HCT116 (cell line): ENCODE results near the gene BAIAP2. TPM values are rescaled to one million over a fixed set of nuclear protein-coding genes. Genes with fewer than 3 reads are reported as not detected.

Experiments used
- ATAC-seq: fragments of 200-7000 bp; cut with Tn5 transposase; 2 replicates; pipeline ENCODE4 v1.9.1; 2020; ENCODE audit warnings: mild to moderate bottlenecking, moderate library complexity
- Bru-seq: library from RNA; stranded (reverse); fragments of 400-500 nt; gene quantifications from one replicate; lab custom pipeline; 2021; lab: Mats Ljungman, UMichigan
- BruChase-seq, 2 experiments: library from RNA; stranded (reverse); fragments of 400-500 nt; gene quantifications; one replicate each; lab custom pipeline; 2021; lab: Mats Ljungman, UMichigan
- BruUV-seq: library from RNA; stranded (reverse); fragments of 400-500 nt; replicated peaks from 2 replicates; lab custom pipeline; 2021; lab: Mats Ljungman, UMichigan
- CTCF ChIA-PET: fragments of 300-600 bp; sonication (Branson Sonifier 250); formaldehyde crosslinking; loops from one replicate; lab custom pipeline; 2021; ENCODE audit warnings: antibody characterized with exemption; lab: Charles Lee
- POLR2A ChIA-PET: fragments of 300-600, 350-600 bp; sonication (Branson Sonifier 250); formaldehyde crosslinking; loops from one replicate; lab custom pipeline; 2021; ENCODE audit warnings: antibody characterized with exemption; lab: Charles Lee
- RAD21 ChIA-PET, 2 experiments: fragments of 300-600 bp; sonication (Branson Sonifier 250); formaldehyde crosslinking; loops; one replicate each; lab custom pipeline; 2023; ENCODE audit warnings: low total read pairs in 2 of 2; ENCODE audit not compliant: uncharacterized antibody in 2 of 2, unreplicated experiment in 2 of 2, low non-redundant PET in 1 of 2; lab: Charles Lee
- DNase-seq: peaks from one replicate; pipeline ENCODE4 v3.0.0-alpha.2; 2010; ENCODE audit warnings: low read depth, low spot score
- H2AFZ ChIP-seq: fragments of 200-600 bp; shearing (Covaris generic), sonication (generic); 2 replicates; pipeline ENCODE4 v1.6.1; 2017; ENCODE audit warnings: low read depth, mixed run types, mixed read lengths, antibody characterized with exemption, low read length; ENCODE audit not compliant: poor library complexity, severe bottlenecking
- H3K27ac ChIP-seq: 2 replicates; pipeline ENCODE4 v1.5.1; 2012; ENCODE audit warnings: low read depth, low read length
- H3K27me3 ChIP-seq: fragments of 200-600 bp; sonication (generic); 2 replicates; pipeline ENCODE4 v1.6.1; 2016; ENCODE audit warnings: mixed run types, low read length, mixed read lengths; ENCODE audit not compliant: insufficient read depth
- H3K36me3 ChIP-seq, 2 experiments: fragments of 200-500 bp in 1 of 2; fragments of 200-600 bp in 1 of 2; sonication (Bioruptor generic) in 1 of 2; sonication (generic) in 1 of 2; 2 replicates each; pipeline versions ENCODE4 v1.5.1 to v1.6.1; 2014 to 2016; ENCODE audit warnings: low read length in 2 of 2, inconsistent platforms in 1 of 2, mixed read lengths in 1 of 2, mixed run types in 1 of 2; ENCODE audit not compliant: insufficient read depth in 2 of 2, control insufficient read depth in 1 of 2
- H3K4me1 ChIP-seq, 2 experiments: fragments of 200-600 bp in 1 of 2; sonication (generic) in 1 of 2; 2 replicates each; pipeline versions ENCODE4 v1.5.1 to v1.6.1; 2012 to 2017; ENCODE audit warnings: low read length in 2 of 2, inconsistent platforms in 1 of 2, mild to moderate bottlenecking in 1 of 2, mixed read lengths in 1 of 2, mixed run types in 1 of 2, moderate library complexity in 1 of 2; ENCODE audit not compliant: insufficient read depth in 2 of 2, control insufficient read depth in 1 of 2
- H3K4me2 ChIP-seq: fragments of 200-600 bp; sonication (generic); 2 replicates; pipeline ENCODE4 v1.6.1; 2017; ENCODE audit warnings: mixed run types, low read length, mixed read lengths
- H3K4me3 ChIP-seq, 2 experiments: fragments of 200-600 bp in 1 of 2; sonication (generic) in 1 of 2; replicated peaks in 1 of 2; 2 replicates each; pipeline ENCODE4 v1.5.1; 2011 to 2016; ENCODE audit warnings: low read length in 2 of 2, control low read depth in 1 of 2, low read depth in 1 of 2, mild to moderate bottlenecking in 1 of 2, mixed read lengths in 1 of 2, mixed run types in 1 of 2
- H3K79me2 ChIP-seq: fragments of 200-600 bp; sonication (generic); 2 replicates; pipeline ENCODE4 v1.6.1; 2017; ENCODE audit warnings: mild to moderate bottlenecking, mixed run types, low read length, moderate library complexity, mixed read lengths; ENCODE audit not compliant: insufficient read depth
- H3K9ac ChIP-seq: fragments of 200-600 bp; sonication (generic); 2 replicates; pipeline ENCODE4 v1.6.1; 2016; ENCODE audit warnings: low read length, mixed read lengths
- H3K9me2 ChIP-seq: fragments of 200-600 bp; sonication (generic), shearing (Covaris generic); 2 replicates; pipeline ENCODE4 v1.6.1; 2017; ENCODE audit warnings: mixed run types, mild to moderate bottlenecking, moderate library complexity; ENCODE audit not compliant: insufficient read depth
- H3K9me3 ChIP-seq, 2 experiments: fragments of 200-500 bp in 1 of 2; fragments of 200-600 bp in 1 of 2; sonication (Bioruptor generic) in 1 of 2; sonication (generic) in 1 of 2; 2 replicates each; pipeline ENCODE4 v1.6.1; 2014 to 2017; ENCODE audit warnings: low read length in 2 of 2, mixed read lengths in 2 of 2, inconsistent platforms in 1 of 2, low read depth in 1 of 2, mild to moderate bottlenecking in 1 of 2, mixed run types in 1 of 2, moderate library complexity in 1 of 2; ENCODE audit not compliant: control insufficient read depth in 1 of 2, insufficient read depth in 1 of 2
- H4K20me1 ChIP-seq: fragments of 200-600 bp; sonication (generic), shearing (Covaris generic); 2 replicates; pipeline ENCODE4 v1.6.1; 2017; ENCODE audit warnings: mixed run types, mild to moderate bottlenecking, moderate library complexity; ENCODE audit not compliant: insufficient read depth
- EGR1 ChIP-seq: IDR thresholded peaks from 2 replicates; pipeline ENCODE4 v1.6.1; 2012; ENCODE audit warnings: low read depth
- EZH2 ChIP-seq: fragments of 200-600 bp; sonication (generic); IDR thresholded peaks from 2 replicates; pipeline ENCODE4 v1.6.1; 2017; ENCODE audit warnings: antibody characterized with exemption, mixed run types
- POLR2A ChIP-seq: IDR thresholded peaks from 2 replicates; pipeline ENCODE4 v1.7.0; 2011; ENCODE audit warnings: borderline replicate concordance; ENCODE audit not compliant: insufficient read depth, insufficient read length; ENCODE audit errors: extremely low read depth
- POLR2AphosphoS5 ChIP-seq: IDR thresholded peaks from 2 replicates; pipeline ENCODE4 v1.6.1; 2011; ENCODE audit warnings: mild to moderate bottlenecking, low read depth, low read length, moderate library complexity
- RAD21 ChIP-seq: IDR thresholded peaks from 2 replicates; pipeline ENCODE4 v1.6.1; 2012; ENCODE audit warnings: low read depth, mild to moderate bottlenecking
- SIN3A ChIP-seq: IDR thresholded peaks from 2 replicates; pipeline ENCODE4 v1.6.1; 2012; ENCODE audit warnings: low read depth
- SP1 ChIP-seq: IDR thresholded peaks from 2 replicates; pipeline ENCODE4 v1.6.1; 2012; ENCODE audit warnings: low read depth
- SRF ChIP-seq: IDR thresholded peaks from 2 replicates; pipeline ENCODE4 v1.6.1; 2012; ENCODE audit warnings: low read depth
- YY1 ChIP-seq: IDR thresholded peaks from 2 replicates; pipeline ENCODE4 v1.6.1; 2011; ENCODE audit warnings: low read length, low read depth, moderate library complexity, mild to moderate bottlenecking; ENCODE audit not compliant: insufficient replicate concordance; ENCODE audit errors: extremely low read depth
- intact Hi-C: fragments of 100-400 bp; cut with micrococcal nuclease; formaldehyde crosslinking; loops from 2 replicates; pipeline ENCODE4 v1.10.0; 2022
- long read RNA-seq: library from polyadenylated mRNA; unstranded; transcript quantifications from one replicate; pipeline ENCODE4 v2.0.0, GENCODE V29; 2021; ENCODE audit not compliant: unreplicated experiment
- polyA plus RNA-seq: library from polyadenylated mRNA; unstranded; fragments of >200 nt; gene quantifications from 2 replicates; pipeline ENCODE4 v1.2.1, GENCODE V29; 2012; ENCODE audit warnings: missing spikeins
- total RNA-seq: library from RNA; stranded (reverse); gene quantifications from one replicate; pipeline ENCODE4 v1.2.1, GENCODE V29; 2021; ENCODE audit not compliant: unreplicated experiment
- TF ChIP-seq, protein P1 (sequence below), 3 experiments: fragments of 200-600 bp in 1 of 3; sonication (generic) in 1 of 3; IDR thresholded peaks in 2 of 3; conservative IDR thresholded peaks in 1 of 3; 2 replicates each; pipeline ENCODE4 v1.5.1; 2012 to 2017; ENCODE audit warnings: low read depth in 2 of 3, low read length in 2 of 3, antibody characterized with exemption in 1 of 3, borderline replicate concordance in 1 of 3, control low read depth in 1 of 3, mild to moderate bottlenecking in 1 of 3, mixed read lengths in 1 of 3, mixed run types in 1 of 3, moderate library complexity in 1 of 3; ENCODE audit not compliant: insufficient read depth in 1 of 3
- TF ChIP-seq, protein P2 (sequence below): IDR thresholded peaks from 2 replicates; pipeline ENCODE4 v1.6.1; 2011; ENCODE audit warnings: mild to moderate bottlenecking, low read length, moderate library complexity; ENCODE audit not compliant: insufficient replicate concordance; ENCODE audit errors: extremely low read depth

Gene BAIAP2, protein sequence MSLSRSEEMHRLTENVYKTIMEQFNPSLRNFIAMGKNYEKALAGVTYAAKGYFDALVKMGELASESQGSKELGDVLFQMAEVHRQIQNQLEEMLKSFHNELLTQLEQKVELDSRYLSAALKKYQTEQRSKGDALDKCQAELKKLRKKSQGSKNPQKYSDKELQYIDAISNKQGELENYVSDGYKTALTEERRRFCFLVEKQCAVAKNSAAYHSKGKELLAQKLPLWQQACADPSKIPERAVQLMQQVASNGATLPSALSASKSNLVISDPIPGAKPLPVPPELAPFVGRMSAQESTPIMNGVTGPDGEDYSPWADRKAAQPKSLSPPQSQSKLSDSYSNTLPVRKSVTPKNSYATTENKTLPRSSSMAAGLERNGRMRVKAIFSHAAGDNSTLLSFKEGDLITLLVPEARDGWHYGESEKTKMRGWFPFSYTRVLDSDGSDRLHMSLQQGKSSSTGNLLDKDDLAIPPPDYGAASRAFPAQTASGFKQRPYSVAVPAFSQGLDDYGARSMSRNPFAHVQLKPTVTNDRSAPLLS
- total RNA-seq: 105 TPM
- polyA plus RNA-seq: 93.4 and 95.1 TPM in 2 replicates
- Bru-seq, nascent RNA: percentile 71 among the genes with signal in this experiment
- percentile 76 among the genes with signal in this experiment for BruChase-seq, experiment 1, labeled RNA remaining after a 6-hour chase
- percentile 71 among the genes with signal in this experiment for BruChase-seq, experiment 2, labeled RNA remaining after a 2-hour chase
- long read RNA-seq, transcript BAIAP2-201 (14 exons, 1,939 nt): major isoform, 9 of 85 reads
- long read RNA-seq, transcript BAIAP2-204 (14 exons, 2,095 nt): minor isoform, 7 of 85 reads
- long read RNA-seq, partial matches to known transcripts: 48 of 85 reads
- long read RNA-seq, other reads (novel, unspliced or antisense): 15 of 85 reads

DNA sequence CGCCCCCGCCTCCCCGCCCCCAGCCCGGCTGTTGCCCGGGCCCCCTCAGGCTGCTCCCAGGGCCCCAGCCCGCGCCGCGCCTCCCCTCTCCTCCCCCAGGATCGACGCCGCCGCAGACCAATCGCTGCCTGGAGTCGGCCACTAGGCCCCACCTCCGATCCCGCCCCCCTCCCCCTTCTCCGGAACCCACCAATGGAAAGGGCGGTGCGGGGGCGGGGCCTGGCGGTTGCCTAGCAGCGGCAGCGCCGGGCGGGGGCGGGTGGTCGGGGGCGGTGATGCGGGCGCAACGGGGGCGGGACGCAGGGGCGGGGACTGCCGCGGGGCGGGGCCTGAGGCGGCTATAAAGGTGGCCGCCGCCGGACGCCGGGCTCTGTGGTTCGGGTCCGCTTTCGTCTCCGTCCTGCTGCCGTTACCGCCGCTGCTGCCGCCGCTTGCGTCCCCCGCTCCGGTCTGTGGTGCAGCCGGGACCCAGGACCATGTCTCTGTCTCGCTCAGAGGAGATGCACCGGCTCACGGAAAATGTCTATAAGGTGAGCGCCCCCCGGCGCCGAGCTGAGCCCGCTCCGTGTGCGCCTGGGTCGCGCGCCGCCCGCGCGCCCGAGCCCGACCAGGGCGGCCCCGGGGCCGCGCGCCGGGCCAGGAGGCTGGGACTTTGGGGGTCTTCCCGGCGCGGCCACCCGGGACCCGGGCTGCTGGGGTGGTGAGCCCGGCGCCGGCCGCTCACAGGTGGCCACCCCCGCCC is at the start of gene BAIAP2:
Gene BAIAP2 (plus strand): TSS at position 373 of the 742 bp plus-strand sequence. CDS start 104 bp downstream, at position 477.
- Histone ChIP-seq H4K20me1 (peaks cover 7% of the 10 kb centered on the region; the same call in 1 of the 2 replicates), H3K4me1 (peaks cover 48 to 52% of the 10 kb centered on the region in 2 experiments), H3K27ac (peak within 1 kb of the TSS; percentile 81), H3K27me3 (no peaks in the 10 kb centered on the region), H3K9ac (peak within 1 kb of the TSS; percentile 85), H3K36me3 (peaks cover 8 to 27% of the 10 kb centered on the region in 2 experiments; a peak in 3 of 4 replicates), H3K9me2 (no peaks in the 10 kb centered on the region), H3K79me2 (peaks cover 46% of the 10 kb centered on the region), H3K4me2 (peak within 1 kb of the TSS; percentile 100), H3K4me3 (peak within 1 kb of the TSS; percentile 77 to 93), H2AFZ (no peak within 1 kb of the TSS), H3K9me3 (no peaks in the 10 kb centered on the region)
- BruUV-seq: no TSS peak
- peak; percentile 92 for ATAC-seq
- ChIA-PET CTCF (no interaction called here), POLR2A (interaction anchor here (1.0 to 2.1 kb wide), 2 partner anchors 9 to 15 kb away, joined by 5 to 10 read pairs; no protein-coding TSS in a partner anchor), RAD21 (no interaction called here)
- intact Hi-C loops: loop anchor here (2.0 kb wide), 1 partner anchor 66 kb away; no protein-coding TSS in a partner anchor
- TF ChIP-seq, protein P1, sequence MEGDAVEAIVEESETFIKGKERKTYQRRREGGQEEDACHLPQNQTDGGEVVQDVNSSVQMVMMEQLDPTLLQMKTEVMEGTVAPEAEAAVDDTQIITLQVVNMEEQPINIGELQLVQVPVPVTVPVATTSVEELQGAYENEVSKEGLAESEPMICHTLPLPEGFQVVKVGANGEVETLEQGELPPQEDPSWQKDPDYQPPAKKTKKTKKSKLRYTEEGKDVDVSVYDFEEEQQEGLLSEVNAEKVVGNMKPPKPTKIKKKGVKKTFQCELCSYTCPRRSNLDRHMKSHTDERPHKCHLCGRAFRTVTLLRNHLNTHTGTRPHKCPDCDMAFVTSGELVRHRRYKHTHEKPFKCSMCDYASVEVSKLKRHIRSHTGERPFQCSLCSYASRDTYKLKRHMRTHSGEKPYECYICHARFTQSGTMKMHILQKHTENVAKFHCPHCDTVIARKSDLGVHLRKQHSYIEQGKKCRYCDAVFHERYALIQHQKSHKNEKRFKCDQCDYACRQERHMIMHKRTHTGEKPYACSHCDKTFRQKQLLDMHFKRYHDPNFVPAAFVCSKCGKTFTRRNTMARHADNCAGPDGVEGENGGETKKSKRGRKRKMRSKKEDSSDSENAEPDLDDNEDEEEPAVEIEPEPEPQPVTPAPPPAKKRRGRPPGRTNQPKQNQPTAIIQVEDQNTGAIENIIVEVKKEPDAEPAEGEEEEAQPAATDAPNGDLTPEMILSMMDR (IDR thresholded peaks at IDR 0.05 in 2 of 3, conservative IDR thresholded peaks at IDR 0.05 in 1 of 3; ENCODE audit: borderline replicate concordance in 1 of 3, insufficient read depth in 1 of 3, low read depth in 2 of 3, low read length in 2 of 3): no peak
- TF ChIP-seq RAD21: no peak
- TF ChIP-seq EZH2: no peak
- TF ChIP-seq SP1: peak; percentile 94
- TF ChIP-seq, protein P2, sequence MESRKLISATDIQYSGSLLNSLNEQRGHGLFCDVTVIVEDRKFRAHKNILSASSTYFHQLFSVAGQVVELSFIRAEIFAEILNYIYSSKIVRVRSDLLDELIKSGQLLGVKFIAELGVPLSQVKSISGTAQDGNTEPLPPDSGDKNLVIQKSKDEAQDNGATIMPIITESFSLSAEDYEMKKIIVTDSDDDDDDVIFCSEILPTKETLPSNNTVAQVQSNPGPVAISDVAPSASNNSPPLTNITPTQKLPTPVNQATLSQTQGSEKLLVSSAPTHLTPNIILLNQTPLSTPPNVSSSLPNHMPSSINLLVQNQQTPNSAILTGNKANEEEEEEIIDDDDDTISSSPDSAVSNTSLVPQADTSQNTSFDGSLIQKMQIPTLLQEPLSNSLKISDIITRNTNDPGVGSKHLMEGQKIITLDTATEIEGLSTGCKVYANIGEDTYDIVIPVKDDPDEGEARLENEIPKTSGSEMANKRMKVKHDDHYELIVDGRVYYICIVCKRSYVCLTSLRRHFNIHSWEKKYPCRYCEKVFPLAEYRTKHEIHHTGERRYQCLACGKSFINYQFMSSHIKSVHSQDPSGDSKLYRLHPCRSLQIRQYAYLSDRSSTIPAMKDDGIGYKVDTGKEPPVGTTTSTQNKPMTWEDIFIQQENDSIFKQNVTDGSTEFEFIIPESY: peak; percentile 37
- no peak for TF ChIP-seq SRF
- TF ChIP-seq EGR1: peak; percentile 92
- TF ChIP-seq YY1: peak; percentile 61
- peak; percentile 98; the same call in 1 of the 2 replicates for TF ChIP-seq SIN3A
- TF ChIP-seq POLR2AphosphoS5: peak; percentile 100
- peak; percentile 99 for TF ChIP-seq POLR2A
- DNase-seq: peak; percentile 90
